ENCODE results near the gene SETD7.
A peak's percentile ranks its signal among the peaks of the same experiment; 100 is the strongest.

GRCh38 chr4:139530833-139531427 is 25.1 kb downstream of the SETD7 start:
- TF ChIP-seq CTCF (IDR thresholded peaks at IDR 0.05), result peak; percentile 45 to 68 (median 66)
- TF ChIP-seq POLR2A (IDR thresholded peaks at IDR 0.05), result no peak
